ENCODE measurements around the gene NDUFA8. TPM values are rescaled to one million over a fixed set of nuclear protein-coding genes. Genes with fewer than 3 reads are reported as not detected.

The NDUFA8 gene
- polyA plus RNA-seq, 1 donor (not counting 4 experiments of a cell fraction or from before 2014, with no cell fraction given) = 105 TPM

- Histone ChIP-seq H3K4me1 (ENCODE audit: control insufficient read depth, extremely low read depth, insufficient read depth, low read length) (no peaks in the 10 kb centered on the region), H3K27me3 (ENCODE audit: control insufficient read depth, extremely low read depth, insufficient read depth, low read length) (peaks cover 4% of the 10 kb centered on the region), H2AFZ (ENCODE audit: control insufficient read depth, low read length) (no peak overlapping the region), H3K9me3 (ENCODE audit: control insufficient read depth, low read depth, low read length) (no peaks in the 10 kb centered on the region), H3K27ac (ENCODE audit: control insufficient read depth, insufficient read depth, low read length) (no peak overlapping the region), H3K4me2 (ENCODE audit: control insufficient read depth, extremely low read depth, insufficient read depth, low read depth, low read length) (no peak overlapping the region), H3K9ac (ENCODE audit: control insufficient read depth, extremely low read depth, insufficient read depth, low read length) (no peak overlapping the region), H3K4me3 (ENCODE audit: control insufficient read depth in 2 of 3, extremely low read depth in 1 of 3, insufficient read depth in 2 of 3, low read depth in 1 of 3, low read length in 3 of 3) (no peak overlapping the region), H3K79me2 (ENCODE audit: control insufficient read depth, insufficient read depth, low read length) (no peaks in the 10 kb centered on the region), H3K9me1 (ENCODE audit: control insufficient read depth, extremely low read depth, insufficient read depth, low read length) (no peaks in the 10 kb centered on the region), H4K20me1 (ENCODE audit: control insufficient read depth, extremely low read depth, insufficient read depth, low read length) (no peaks in the 10 kb centered on the region), H3K36me3 (ENCODE audit: control insufficient read depth in 2 of 2, extremely low read depth in 1 of 2, insufficient read depth in 2 of 2, low read length in 2 of 2) (no peaks in the 10 kb centered on the region)
- TF ChIP-seq, protein P1, sequence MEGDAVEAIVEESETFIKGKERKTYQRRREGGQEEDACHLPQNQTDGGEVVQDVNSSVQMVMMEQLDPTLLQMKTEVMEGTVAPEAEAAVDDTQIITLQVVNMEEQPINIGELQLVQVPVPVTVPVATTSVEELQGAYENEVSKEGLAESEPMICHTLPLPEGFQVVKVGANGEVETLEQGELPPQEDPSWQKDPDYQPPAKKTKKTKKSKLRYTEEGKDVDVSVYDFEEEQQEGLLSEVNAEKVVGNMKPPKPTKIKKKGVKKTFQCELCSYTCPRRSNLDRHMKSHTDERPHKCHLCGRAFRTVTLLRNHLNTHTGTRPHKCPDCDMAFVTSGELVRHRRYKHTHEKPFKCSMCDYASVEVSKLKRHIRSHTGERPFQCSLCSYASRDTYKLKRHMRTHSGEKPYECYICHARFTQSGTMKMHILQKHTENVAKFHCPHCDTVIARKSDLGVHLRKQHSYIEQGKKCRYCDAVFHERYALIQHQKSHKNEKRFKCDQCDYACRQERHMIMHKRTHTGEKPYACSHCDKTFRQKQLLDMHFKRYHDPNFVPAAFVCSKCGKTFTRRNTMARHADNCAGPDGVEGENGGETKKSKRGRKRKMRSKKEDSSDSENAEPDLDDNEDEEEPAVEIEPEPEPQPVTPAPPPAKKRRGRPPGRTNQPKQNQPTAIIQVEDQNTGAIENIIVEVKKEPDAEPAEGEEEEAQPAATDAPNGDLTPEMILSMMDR (optimal IDR thresholded peaks at IDR 0.05 in 1 of 3, IDR thresholded peaks at IDR 0.05 in 1 of 3, conservative IDR thresholded peaks at IDR 0.05 in 1 of 3; ENCODE audit: extremely low read depth in 1 of 3, insufficient read depth in 2 of 3, low read length in 3 of 3) = no peak
- TF ChIP-seq EZH2 (IDR thresholded peaks at IDR 0.05; ENCODE audit: low read length) = no peak
- dilution Hi-C loops (cut with MboI; ENCODE audit: extremely low pct_ligation_motif_present, low sequenced_read_pairs) = no loop called here
- FAIRE-seq (no peak), DNase-seq (ENCODE audit: low read depth, low spot score) (no peak)
Measured at GRCh38 chr9:122116448-122117173, 43.0 kb downstream of the NDUFA8 start.

- Histone ChIP-seq H3K27ac (ENCODE audit: control insufficient read depth, insufficient read depth, low read length) (no peak overlapping the region), H3K36me3 (ENCODE audit: control insufficient read depth in 2 of 2, extremely low read depth in 1 of 2, insufficient read depth in 2 of 2, low read length in 2 of 2) (no peaks in the 10 kb centered on the region), H3K79me2 (ENCODE audit: control insufficient read depth, insufficient read depth, low read length) (no peaks in the 10 kb centered on the region), H2AFZ (ENCODE audit: control insufficient read depth, low read length) (no peak overlapping the region), H3K4me3 (ENCODE audit: control insufficient read depth in 2 of 3, extremely low read depth in 1 of 3, insufficient read depth in 2 of 3, low read depth in 1 of 3, low read length in 3 of 3) (no peak overlapping the region), H3K9me3 (ENCODE audit: control insufficient read depth, low read depth, low read length) (no peaks in the 10 kb centered on the region), H3K4me1 (ENCODE audit: control insufficient read depth, extremely low read depth, insufficient read depth, low read length) (no peaks in the 10 kb centered on the region), H4K20me1 (ENCODE audit: control insufficient read depth, extremely low read depth, insufficient read depth, low read length) (no peaks in the 10 kb centered on the region), H3K9me1 (ENCODE audit: control insufficient read depth, extremely low read depth, insufficient read depth, low read length) (no peaks in the 10 kb centered on the region), H3K4me2 (ENCODE audit: control insufficient read depth, extremely low read depth, insufficient read depth, low read depth, low read length) (no peak overlapping the region), H3K27me3 (ENCODE audit: control insufficient read depth, extremely low read depth, insufficient read depth, low read length) (peaks cover 4% of the 10 kb centered on the region), H3K9ac (ENCODE audit: control insufficient read depth, extremely low read depth, insufficient read depth, low read length) (no peak overlapping the region)
- dilution Hi-C loops (cut with MboI; ENCODE audit: extremely low pct_ligation_motif_present, low sequenced_read_pairs) = no loop called here
- DNase-seq (ENCODE audit: low read depth, low spot score) (no peak), FAIRE-seq (no peak)
- no peak for TF ChIP-seq EZH2 (IDR thresholded peaks at IDR 0.05; ENCODE audit: low read length)
- TF ChIP-seq, protein P1 (optimal IDR thresholded peaks at IDR 0.05 in 1 of 3, IDR thresholded peaks at IDR 0.05 in 1 of 3, conservative IDR thresholded peaks at IDR 0.05 in 1 of 3; ENCODE audit: extremely low read depth in 1 of 3, insufficient read depth in 2 of 3, low read length in 3 of 3) = no peak
Measured at GRCh38 chr9:122116040-122116439, 43.5 kb downstream of the NDUFA8 start.
